ENCODE measurements around the gene TOX3. TPM values are rescaled to one million over a fixed set of nuclear protein-coding genes. Genes with fewer than 3 reads are reported as not detected.

TOX3 gene
- total RNA-seq, 1 donor from 2014 or later: 5.3 TPM

DNA sequence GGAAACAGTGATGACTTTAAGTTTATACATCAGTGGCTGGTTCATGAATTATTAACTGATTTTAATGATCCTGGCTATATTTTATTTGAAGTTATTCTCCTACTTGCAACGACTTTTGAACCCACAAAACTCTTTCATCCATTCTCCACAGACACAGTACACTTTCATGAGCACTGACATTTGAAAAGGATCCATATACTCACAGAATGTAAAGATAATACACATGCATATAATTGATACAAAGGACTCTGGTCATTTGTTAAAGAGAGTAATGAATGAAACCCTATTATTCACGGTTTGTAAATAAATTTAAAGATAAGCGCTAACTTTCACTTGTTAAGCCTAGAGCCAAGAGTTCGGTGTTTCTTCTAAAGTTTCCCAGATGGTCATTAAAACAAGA lies 3.3 kb downstream of the TOX3 start:
- Mint-ChIP-seq H3K27ac (no peak overlapping the region), H3K9me3 (no peaks in the 10 kb centered on the region), H3K4me1 (peaks cover 15% of the 10 kb centered on the region), H3K27me3 (ENCODE audit: low read depth) (peaks cover 84% of the 10 kb centered on the region), H3K4me3 (no peak overlapping the region), H3K36me3 (no peaks in the 10 kb centered on the region)
- TF ChIP-seq, protein P1, sequence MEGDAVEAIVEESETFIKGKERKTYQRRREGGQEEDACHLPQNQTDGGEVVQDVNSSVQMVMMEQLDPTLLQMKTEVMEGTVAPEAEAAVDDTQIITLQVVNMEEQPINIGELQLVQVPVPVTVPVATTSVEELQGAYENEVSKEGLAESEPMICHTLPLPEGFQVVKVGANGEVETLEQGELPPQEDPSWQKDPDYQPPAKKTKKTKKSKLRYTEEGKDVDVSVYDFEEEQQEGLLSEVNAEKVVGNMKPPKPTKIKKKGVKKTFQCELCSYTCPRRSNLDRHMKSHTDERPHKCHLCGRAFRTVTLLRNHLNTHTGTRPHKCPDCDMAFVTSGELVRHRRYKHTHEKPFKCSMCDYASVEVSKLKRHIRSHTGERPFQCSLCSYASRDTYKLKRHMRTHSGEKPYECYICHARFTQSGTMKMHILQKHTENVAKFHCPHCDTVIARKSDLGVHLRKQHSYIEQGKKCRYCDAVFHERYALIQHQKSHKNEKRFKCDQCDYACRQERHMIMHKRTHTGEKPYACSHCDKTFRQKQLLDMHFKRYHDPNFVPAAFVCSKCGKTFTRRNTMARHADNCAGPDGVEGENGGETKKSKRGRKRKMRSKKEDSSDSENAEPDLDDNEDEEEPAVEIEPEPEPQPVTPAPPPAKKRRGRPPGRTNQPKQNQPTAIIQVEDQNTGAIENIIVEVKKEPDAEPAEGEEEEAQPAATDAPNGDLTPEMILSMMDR (IDR thresholded peaks at IDR 0.05; ENCODE audit: unreplicated experiment): no peak
- DNase-seq (ENCODE audit: low spot score in 2 of 2, unreplicated experiment in 2 of 2): no peak

- TF ChIP-seq, protein P1 (IDR thresholded peaks at IDR 0.05; ENCODE audit: unreplicated experiment): no peak
- H3K4me1 Mint-ChIP-seq: peaks cover 5% of the 10 kb centered on the region
- H3K4me3 Mint-ChIP-seq: no peak overlapping the region
- peaks cover 78% of the 10 kb centered on the region for H3K27me3 Mint-ChIP-seq (ENCODE audit: low read depth)
- DNase-seq (ENCODE audit: low spot score in 2 of 2, unreplicated experiment in 2 of 2): no peak
- H3K36me3 Mint-ChIP-seq: no peaks in the 10 kb centered on the region
- H3K27ac Mint-ChIP-seq: no peak overlapping the region
- no peaks in the 10 kb centered on the region for H3K9me3 Mint-ChIP-seq
Observed at GRCh38 chr16:52540910-52541309, 6.0 kb downstream of the TOX3 start.

GRCh38 chr16:52539191-52539590 lies 7.8 kb downstream of the TOX3 start:
- H3K36me3 Mint-ChIP-seq: no peaks in the 10 kb centered on the region

DNA sequence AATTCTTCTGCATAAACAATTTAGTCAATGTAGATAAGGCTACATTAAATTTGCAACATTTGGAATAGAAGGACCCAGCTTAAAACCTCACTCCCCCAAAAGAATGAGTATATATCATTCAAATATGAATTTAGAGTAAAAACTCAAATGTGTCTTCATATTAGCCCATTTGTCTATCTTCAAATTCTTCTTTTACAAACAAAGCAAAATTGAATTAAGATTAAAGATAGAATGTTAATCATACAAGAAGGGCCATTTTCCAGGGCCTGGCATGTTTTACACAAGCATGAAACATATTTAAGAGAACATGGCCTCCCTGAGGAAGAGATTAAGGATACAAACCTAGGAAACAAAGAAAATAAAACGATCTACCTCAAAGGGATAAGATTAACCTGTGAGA lies 8.4 kb downstream of the TOX3 start:
- H3K36me3 Mint-ChIP-seq: no peaks in the 10 kb centered on the region
- DNase-seq (ENCODE audit: low spot score in 2 of 2, unreplicated experiment in 2 of 2): no peak
- H3K9me3 Mint-ChIP-seq: no peaks in the 10 kb centered on the region
- H3K4me1 Mint-ChIP-seq: no peaks in the 10 kb centered on the region
- no peak overlapping the region for H3K27ac Mint-ChIP-seq
- TF ChIP-seq, protein P1 (IDR thresholded peaks at IDR 0.05; ENCODE audit: unreplicated experiment): no peak
- H3K27me3 Mint-ChIP-seq (ENCODE audit: low read depth): peaks cover 64% of the 10 kb centered on the region
- H3K4me3 Mint-ChIP-seq: no peak overlapping the region

More at GRCh38 chr16:52539191-52539590, 7.8 kb downstream of the TOX3 start:
- Mint-ChIP-seq H3K9me3 (no peaks in the 10 kb centered on the region), H3K4me3 (no peak overlapping the region), H3K27me3 (ENCODE audit: low read depth) (peaks cover 70% of the 10 kb centered on the region), H3K27ac (no peak overlapping the region), H3K4me1 (no peaks in the 10 kb centered on the region)
- TF ChIP-seq, protein P1 (IDR thresholded peaks at IDR 0.05; ENCODE audit: unreplicated experiment): no peak
- no peak for DNase-seq (ENCODE audit: low spot score in 2 of 2, unreplicated experiment in 2 of 2)

DNA sequence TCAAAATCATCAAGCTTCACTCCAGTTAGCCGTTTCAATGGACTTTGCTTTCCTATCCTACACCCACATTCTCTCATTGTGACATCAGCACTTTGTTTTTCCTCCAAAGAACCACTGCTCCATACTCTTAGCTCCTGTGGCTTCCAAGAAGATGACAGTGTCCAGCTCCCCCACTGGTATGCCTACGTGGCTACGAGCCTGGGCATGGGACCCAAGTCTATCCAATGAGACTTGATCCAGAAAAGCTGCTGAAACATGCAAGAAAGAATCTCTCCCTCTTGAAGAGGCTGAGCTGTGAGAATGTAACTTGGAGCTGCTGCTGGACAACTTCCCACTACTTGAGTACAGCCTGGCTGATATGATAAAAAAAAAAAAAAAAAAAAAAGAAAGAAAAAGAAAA lies 9.4 kb downstream of the TOX3 start:
- Mint-ChIP-seq H3K27ac (no peak overlapping the region), H3K9me3 (no peaks in the 10 kb centered on the region), H3K4me3 (no peak overlapping the region), H3K36me3 (no peaks in the 10 kb centered on the region), H3K27me3 (ENCODE audit: low read depth) (peaks cover 54% of the 10 kb centered on the region), H3K4me1 (no peaks in the 10 kb centered on the region)
- TF ChIP-seq, protein P1 (IDR thresholded peaks at IDR 0.05; ENCODE audit: unreplicated experiment): no peak
- no peak for DNase-seq (ENCODE audit: low spot score in 2 of 2, unreplicated experiment in 2 of 2)

GRCh38 chr16:52535076-52535475 lies 11.9 kb downstream of the TOX3 start:
- Mint-ChIP-seq H3K27me3 (ENCODE audit: low read depth) (peaks cover 37% of the 10 kb centered on the region), H3K36me3 (no peaks in the 10 kb centered on the region), H3K27ac (no peak overlapping the region), H3K4me1 (no peaks in the 10 kb centered on the region), H3K9me3 (no peaks in the 10 kb centered on the region), H3K4me3 (no peak overlapping the region)
- DNase-seq (ENCODE audit: low spot score in 2 of 2, unreplicated experiment in 2 of 2): no peak
- TF ChIP-seq, protein P1 (IDR thresholded peaks at IDR 0.05; ENCODE audit: unreplicated experiment): no peak
